GM19395 (cell line): ENCODE results near the gene OTUD4.

ENCODE experiments used
- ATAC-seq: cut with Tn5 transposase; IDR thresholded peaks from one replicate; pipeline ENCODE4 v1.9.1; 2021; ENCODE audit warnings: mild to moderate bottlenecking, moderate library complexity; ENCODE audit not compliant: unreplicated experiment

The OTUD4 gene

DNA sequence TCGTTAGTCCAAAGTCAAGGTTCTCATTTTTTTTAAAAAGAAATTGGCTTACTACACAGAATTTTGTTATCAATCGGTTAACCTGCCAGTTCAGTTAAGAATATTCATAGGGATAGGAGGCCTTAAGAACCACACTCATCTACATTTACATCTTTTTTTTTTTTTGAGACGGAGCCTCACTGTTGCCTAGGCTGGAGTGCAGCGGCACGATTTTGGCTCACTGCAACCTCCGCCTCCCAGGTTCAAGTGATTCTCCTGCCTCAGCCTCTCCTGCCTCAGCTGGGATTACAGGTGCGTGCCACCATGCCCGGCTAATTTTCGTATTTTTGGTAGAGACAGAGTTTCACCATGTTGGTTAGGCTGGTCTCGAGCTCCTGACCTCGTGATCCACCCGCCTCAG is 48.5 kb downstream of the OTUD4 start:
- no peak for ATAC-seq

DNA sequence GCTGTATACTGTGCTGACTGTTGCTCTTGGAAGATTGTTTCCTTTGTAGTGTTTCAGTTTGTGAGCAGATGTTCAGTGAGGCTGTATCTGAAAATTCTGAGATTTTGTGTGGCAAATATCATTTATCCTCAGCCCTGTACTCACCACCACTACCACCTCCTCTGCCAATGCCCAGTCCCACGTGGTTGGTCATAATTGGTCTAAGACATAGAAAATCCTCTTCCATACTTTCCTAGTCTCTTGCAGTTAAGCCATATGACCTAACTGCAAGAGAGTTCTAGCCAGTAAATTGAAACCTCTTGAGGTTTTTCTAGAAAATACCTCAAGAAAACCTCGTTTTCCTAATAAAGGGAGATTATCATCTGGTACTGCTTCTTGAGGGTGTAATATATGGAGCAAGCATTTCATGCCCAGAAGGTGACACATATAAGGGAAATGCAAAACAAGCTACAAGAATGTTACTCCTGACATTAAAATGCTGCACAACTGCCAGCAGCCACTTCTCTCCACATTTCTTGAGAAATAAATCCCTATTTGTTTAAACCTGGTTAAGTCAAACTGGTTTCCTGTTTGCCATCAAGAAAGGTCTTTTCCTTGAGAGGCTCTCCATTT is 49.5 kb downstream of the OTUD4 start:
- no peak for ATAC-seq

DNA sequence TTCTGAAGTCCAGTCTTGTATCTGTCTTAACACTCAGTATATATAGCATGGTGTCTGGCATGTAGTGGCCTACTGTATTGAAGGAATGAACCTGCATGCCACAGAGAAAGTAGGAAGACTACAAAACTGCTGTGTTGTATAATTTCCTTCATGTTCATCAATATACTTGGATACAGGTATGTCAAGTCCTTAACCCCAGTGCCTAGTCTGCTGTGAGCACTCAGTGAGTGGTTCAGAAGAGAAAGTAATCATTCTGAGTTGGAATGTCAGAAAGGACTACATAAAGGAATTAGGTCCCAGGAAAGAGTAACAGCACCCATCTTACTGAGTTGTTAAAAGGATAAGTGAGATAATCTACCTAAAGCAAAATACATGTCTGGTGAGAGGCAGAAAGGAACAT is 50.3 kb downstream of the OTUD4 start:
- no peak for ATAC-seq

DNA sequence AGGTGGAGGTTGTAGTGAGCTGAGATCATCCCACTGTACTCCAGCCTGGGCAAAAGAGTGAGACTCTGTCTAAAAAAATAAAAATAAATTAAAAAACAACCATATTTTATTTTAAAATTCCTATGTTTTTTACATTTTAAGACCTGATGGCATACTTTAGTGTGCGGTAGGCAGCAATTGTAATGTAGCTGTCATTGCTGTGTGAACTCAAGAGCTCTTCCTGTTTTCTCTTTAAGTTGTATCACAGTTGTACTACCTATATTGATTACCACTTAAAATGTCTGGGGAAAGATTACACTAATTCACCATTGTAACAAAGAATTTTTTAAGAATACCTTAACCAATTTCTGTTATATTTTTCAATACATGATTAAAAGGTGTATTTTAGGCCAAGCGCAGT is 55.0 kb downstream of the OTUD4 start:
- ATAC-seq, result no peak

DNA sequence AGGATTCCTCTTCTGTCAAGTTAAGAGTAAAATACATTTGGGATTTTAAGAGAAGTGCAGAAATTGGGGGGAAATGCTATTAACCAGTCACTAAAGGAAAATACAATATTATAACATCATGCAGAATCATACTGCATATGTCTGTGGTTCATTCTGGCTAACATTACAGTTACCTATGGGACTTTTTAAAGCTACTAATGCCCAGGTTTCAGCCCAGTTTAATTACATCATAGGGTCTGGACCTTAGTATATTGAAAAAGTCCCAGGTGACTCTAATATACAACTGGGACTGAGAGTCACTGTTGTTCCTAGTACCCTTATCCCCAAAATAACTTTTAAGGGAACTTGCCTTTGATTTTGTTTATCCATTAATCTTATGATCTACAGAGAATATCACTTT is 72.3 kb downstream of the OTUD4 start:
- ATAC-seq, result no peak

DNA sequence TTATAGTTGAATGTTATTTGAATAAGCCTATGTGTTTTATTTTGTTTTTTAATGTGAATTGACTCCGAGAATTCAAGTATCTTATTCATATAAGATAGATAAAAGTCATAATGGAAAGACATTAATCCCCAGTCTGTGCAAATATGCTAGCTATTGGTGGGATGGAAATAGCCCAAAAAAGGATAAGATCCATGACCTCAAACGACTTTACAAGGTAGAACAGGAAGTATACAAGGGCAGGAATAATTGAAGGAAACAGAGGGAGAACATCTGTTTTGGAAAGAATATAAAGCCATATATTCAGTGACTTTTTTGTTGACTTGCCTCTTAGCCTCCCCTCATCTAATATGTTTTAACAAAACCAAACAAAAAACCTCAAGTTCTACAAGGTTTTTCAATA is 73.3 kb downstream of the OTUD4 start:
- ATAC-seq, result no peak

DNA sequence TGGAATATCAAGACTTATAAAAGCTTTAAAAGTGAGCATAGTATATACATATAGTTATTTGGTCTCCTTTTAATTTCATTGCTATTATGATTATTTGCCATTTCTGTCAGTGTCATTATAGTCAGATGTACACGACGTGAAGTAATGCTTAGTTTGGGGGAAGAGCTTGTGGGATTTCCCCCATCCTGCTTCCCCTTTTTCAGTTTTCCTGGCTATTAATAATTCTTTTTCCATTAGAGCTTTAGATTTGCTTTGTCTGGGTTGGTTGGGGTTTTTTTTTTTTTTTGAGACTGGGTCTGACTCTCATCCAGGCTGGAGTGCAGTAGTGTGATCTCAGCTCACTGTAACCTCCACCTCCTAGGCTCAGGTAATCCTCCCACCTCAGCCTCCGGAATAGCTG is 76.9 kb downstream of the OTUD4 start:
- ATAC-seq, result no peak

DNA sequence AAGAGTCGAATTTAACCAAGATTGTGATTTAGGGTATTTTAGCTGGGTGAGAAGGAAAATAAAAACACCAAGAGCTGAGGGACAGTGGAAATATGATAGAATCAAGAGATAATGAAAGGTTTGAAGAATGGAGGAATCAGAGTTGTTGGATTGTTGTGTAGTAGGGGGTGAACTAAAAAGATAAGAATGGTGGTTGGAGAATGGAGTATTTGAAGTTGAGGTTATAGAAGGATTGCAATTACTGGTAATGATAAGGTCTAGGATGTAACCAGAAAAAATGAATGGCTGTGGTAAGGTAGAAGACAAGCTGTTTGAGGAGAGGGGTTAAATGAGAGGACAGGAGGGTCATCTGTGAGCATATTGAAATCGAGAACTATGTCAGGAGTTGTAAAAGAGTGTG is 77.8 kb downstream of the OTUD4 start:
- no peak for ATAC-seq

DNA sequence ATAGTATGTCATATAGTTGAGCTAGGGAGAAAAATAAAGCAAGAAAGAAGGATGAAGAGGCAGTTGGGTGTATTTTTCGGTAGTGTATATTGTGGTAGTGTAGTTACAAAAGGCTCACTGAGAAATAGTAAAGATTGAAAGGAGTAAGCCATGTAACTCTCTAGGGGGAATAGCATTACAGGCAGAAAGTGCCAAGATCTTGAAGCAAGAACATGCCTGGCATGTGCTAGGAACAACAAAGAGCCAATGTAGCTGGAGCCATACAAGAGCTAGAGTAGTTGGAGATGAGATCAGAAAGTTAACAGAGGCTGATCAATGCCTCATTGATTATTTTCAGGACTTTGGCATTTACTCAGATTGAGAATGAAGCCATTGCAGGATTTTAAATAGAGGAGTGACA is 79.3 kb downstream of the OTUD4 start:
- ATAC-seq, result no peak

DNA sequence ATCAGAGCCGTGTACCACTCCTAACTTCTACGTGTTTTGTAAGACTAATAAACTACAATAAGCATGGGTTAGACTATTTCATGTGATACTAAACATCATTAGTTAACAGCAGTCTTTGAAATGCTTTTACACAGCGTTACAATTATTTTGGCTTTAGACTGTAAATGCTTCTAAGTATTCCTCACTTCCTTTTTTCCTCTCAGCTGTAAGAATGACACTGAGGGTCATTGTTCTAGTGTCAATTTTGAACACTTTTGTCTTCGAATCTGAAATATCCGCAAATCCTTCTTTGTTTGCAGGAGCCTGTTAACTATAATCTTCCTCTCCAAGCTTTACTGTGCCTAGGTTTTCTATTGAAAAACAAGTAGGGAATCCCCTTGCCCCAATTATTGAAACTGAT is 80.7 kb downstream of the OTUD4 start:
- no peak for ATAC-seq

DNA sequence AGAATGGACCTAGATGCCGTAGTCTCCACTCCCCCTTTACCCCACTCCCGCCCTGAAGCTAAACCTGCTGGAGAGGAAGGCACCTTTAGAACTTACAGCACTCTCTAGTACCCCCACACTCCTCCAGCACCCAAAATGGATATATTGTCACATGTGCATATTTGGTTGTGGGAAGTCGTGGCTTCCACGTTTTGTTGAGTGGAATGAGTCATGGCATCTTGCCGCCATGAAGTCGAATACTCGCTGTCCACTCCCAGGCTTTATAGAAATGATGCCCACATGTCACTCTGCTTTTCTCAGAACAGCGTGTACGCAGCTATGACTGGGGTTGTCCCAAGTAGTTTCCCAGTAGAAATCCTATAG is 81.7 kb downstream of the OTUD4 start:
- ATAC-seq, result peak; percentile 29

DNA sequence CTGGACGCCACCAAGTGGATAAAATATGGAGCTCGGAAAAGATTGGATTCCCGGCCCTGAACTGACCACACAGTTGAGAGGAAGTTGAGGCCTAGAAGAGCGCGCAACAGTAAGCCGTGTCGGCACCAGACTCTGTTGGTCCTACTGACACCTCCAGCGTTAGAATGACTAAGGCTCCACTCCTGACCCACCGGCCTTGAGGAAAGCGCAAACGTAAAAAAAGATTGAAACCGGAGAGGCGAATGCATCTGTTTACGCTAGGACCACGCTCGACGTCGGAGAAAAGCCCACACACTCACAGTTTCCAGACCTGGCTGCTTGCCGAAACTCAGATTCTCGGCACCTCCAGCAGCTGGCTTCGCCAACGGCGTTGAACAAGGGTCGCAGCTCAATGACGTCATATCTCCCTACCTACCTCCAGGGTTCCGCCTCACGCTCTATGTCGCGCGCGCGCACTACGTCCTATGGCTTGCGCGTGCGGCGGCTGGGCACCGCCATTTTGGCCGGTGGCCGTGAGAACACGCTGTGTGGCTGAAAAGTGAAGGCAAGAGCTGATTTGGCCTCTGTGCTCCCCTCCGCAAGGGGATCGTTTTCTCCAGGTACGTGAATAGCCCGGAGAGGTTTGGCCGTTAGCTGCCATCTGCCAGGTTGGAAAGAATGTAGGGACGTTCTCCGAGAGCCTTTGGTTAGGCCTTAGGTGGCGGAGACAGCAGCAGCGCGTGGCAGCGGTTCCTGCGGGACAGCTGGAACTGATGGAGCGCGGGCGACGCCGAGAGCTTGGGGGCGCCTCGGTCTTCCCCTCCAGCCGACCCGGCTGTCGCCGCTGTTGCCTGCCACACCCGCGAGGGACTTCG is 82.3 kb downstream of the OTUD4 start, which contains the start of the genes ABCE1 and ANAPC10:
Gene ABCE1, plus strand, starts transcription at position 491 of the 854 bp plus-strand sequence. CDS start 6,102 bp downstream, outside the sequence.
Gene ANAPC10, minus strand, starts transcription at position 376 of the 854 bp plus-strand sequence. CDS start 2,097 bp downstream, outside the sequence.
- ATAC-seq, result peak; percentile 83

DNA sequence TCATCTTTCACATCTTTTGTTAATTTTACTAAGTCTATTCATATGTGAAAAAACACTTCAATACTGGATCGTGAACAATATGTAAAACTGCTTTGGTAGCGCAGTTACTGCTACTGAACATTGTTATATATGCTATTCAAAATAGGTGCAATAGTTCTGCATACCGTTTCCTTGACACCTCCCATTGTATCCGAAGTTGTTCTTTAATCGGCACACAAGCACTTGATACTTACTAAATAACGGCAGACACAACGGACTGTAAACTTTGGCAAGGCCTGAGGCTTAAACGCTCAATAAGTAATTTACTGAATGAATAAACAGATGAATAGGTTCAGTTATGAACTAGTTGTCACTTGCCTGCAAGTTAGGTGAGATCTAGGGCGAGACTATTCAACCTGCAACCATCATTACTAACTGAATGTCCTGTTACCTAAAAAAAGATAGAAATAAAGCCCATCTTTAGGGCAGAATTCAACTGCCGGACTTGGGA is 83.0 kb downstream of the OTUD4 start:
- ATAC-seq, result peak; percentile 7

DNA sequence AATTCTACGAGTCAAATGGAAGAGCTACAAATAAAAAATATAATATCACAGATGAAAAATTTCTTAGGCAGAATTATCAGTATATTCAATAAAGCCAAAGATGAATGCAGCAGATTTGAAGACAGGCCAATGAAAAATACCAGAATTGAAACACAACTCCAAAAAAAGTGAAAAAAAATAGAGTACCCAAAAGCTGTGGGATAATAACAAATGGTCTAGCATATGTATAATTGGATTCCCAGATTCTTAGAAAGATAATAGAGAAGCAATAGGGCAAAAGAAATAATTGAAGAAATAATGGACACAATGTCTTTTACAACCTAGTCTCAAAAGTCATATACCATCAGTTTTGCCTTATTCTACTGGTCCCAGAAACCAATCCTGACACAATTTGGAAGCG is 86.8 kb downstream of the OTUD4 start:
- no peak for ATAC-seq

DNA sequence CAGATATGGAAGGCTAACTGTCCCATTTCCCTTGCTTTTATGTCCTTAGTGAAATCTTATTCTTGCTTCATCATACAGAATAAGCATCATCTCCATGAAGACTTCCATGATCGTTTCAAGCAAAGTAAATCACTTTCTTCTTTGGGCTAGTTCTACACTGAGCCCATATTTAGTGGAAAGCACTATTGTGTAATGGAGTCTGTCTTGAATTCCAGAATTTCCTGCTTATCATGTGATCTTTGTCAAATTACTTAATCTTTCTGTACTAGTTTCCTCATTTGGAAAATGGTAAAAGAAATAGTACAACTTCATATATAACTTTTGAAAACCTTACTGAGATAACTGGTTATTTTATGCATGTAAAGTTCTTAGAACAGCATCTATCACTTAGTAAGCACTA is 90.0 kb downstream of the OTUD4 start:
- ATAC-seq, result no peak

DNA sequence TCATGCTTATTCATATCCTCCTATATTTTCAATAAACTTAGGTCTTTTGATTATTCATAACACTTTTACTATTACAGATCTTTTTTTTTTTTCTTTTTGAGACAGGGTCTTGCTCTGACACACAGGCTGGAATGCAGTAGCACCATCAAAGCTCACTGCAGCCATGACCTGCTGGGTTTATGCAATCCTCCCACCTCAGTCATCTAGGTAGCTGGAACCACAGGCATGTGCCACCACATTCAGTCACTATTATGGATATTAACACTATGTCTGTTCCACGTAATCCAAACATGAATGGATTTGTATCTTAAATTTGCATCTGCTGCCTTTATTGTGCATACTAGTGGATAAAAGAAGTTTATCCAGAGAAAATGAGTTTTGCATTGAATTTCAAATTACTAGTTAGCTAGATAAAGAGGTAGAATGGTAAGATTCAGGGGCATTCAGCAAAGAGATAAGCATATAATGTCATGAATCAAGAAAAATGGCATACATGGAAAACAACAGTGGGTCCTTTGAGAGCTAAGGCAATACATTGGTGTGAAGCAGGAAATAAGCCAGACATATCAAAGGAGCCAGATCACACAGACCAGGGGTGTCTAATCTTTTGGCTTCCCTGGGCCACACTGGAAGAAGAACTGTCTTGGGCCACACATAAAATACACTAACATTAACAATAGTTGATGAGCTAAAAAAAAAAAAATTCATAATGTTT is 96.3 kb downstream of the OTUD4 start:
- ATAC-seq, result no peak
